ENCODE measurements around the gene BNC1. TPM values are rescaled to one million over a fixed set of nuclear protein-coding genes. Genes with fewer than 3 reads are reported as not detected.

BNC1 gene
- total and polyA plus RNA-seq, 10 of the 15 experiments (the other 5 are each of a cell fraction or from before 2014, with no cell fraction given): 0.01 TPM; not detected in 9

- Histone ChIP-seq H3K79me2 (ENCODE audit: control insufficient read depth, insufficient read depth, low read length) (peaks cover 46% of the 10 kb centered on the region), H3K4me1 (ENCODE audit: control insufficient read depth, insufficient read depth, low read length) (peaks cover 6% of the 10 kb centered on the region; the same call in 1 of the 2 replicates), H2AFZ (ENCODE audit: control insufficient read depth, low read depth, low read length) (peak within 1 kb of the TSS; percentile 84), H3K27ac (ENCODE audit: control insufficient read depth, insufficient read depth) (peak within 1 kb of the TSS; percentile 80), H3K36me3 (ENCODE audit: control insufficient read depth in 2 of 2, insufficient read depth in 2 of 2, low read length in 1 of 2) (no peaks in the 10 kb centered on the region), H4K20me1 (ENCODE audit: control insufficient read depth, insufficient read depth) (no peaks in the 10 kb centered on the region), H3K4me3 (peak within 1 kb of the TSS; percentile 94), H3K9ac (ENCODE audit: control insufficient read depth, insufficient read depth, low read length) (peak within 1 kb of the TSS; percentile 70), H3K9me3 (replicated peaks; ENCODE audit: control insufficient read depth, insufficient read depth, low read length) (no peaks in the 10 kb centered on the region), H3K4me2 (ENCODE audit: control insufficient read depth, insufficient read depth) (peak within 1 kb of the TSS; percentile 73), H3K27me3 (replicated peaks in 1 of 2; ENCODE audit: control insufficient read depth in 2 of 2, insufficient read depth in 2 of 2, low read length in 1 of 2) (no peaks in the 10 kb centered on the region)
- ChIA-PET RAD21 (ENCODE audit: unreplicated experiment) (interaction anchor here (0.7 kb wide), 1 partner anchor 197 kb away, joined by 4 read pairs; no protein-coding TSS in a partner anchor), SMC1A (ENCODE audit: uncharacterized antibody, unreplicated experiment) (interaction anchor here (1.1 to 3.5 kb wide), 4 partner anchors 39 to 197 kb away, joined by 3 to 11 read pairs (median 6); partner anchors contain the start of gene C15orf40), CTCF (interaction anchor here (0.7 to 2.3 kb wide), 6 partner anchors 53 to 404 kb away, joined by 3 to 22 read pairs (median 4); partner anchors contain the start of gene C15orf40), POLR2A (interaction anchor here (0.6 to 1.2 kb wide), 2 partner anchors 40 to 142 kb away, joined by 3 read pairs; no protein-coding TSS in a partner anchor)
- intact Hi-C loops (cut with micrococcal nuclease; ENCODE audit: unreplicated experiment) (loop anchor here (10.0 kb wide), 2 partner anchors 393 to 673 kb away; no protein-coding TSS in a partner anchor), in situ Hi-C loops (cut with MboI) (loop anchor here (25.0 kb wide), 1 partner anchor 1921 kb away; no protein-coding TSS in a partner anchor)
- no TSS peak for BruUV-seq (replicated peaks)
- ATAC-seq: peak; percentile 64
- no peak for DNase-seq (ENCODE audit: low read depth, low spot score)
- no peak for FAIRE-seq
- 15% methylated on average over 24 of the region's 94 CpGs for WGBS (ENCODE audit: insufficient coverage, insufficient replicate concordance, low lambda C conversion rate, missing lambda C conversion rate)
- TF ChIP-seq ZZZ3 (IDR thresholded peaks at IDR 0.05; ENCODE audit: control insufficient read depth, insufficient read length, low read depth) (no peak), NR2C2 (IDR thresholded peaks at IDR 0.05; ENCODE audit: borderline replicate concordance, control insufficient read depth, insufficient read length, low read depth) (no peak), MEF2B (IDR thresholded peaks at IDR 0.05; ENCODE audit: partially characterized antibody, poor library complexity, severe bottlenecking) (no peak), CEBPB (IDR thresholded peaks at IDR 0.05; ENCODE audit: borderline replicate concordance in 1 of 2, low read depth in 2 of 2, low read length in 2 of 2) (no peak), SIX5 (IDR thresholded peaks at IDR 0.05; ENCODE audit: low read depth, low read length, severe bottlenecking) (no peak), BACH1 (IDR thresholded peaks at IDR 0.05; ENCODE audit: borderline replicate concordance) (no peak), CREM (IDR thresholded peaks at IDR 0.05; ENCODE audit: low read depth) (no peak), WRNIP1 (IDR thresholded peaks at IDR 0.05; ENCODE audit: borderline replicate concordance, low read depth, low read length) (no peak), DPF2 (IDR thresholded peaks at IDR 0.05) (0 out of 2 replicates have a peak, but pooled peaks have one; percentile 27), SMC3 (IDR thresholded peaks at IDR 0.05; ENCODE audit: borderline replicate concordance, low read length) (peak; percentile 33; the same call in 1 of the 2 replicates), IKZF1 (conservative IDR thresholded peaks at IDR 0.05) (no peak), PKNOX1 (IDR thresholded peaks at IDR 0.05) (peak; percentile 25; the same call in 1 of the 2 replicates), POU2F2 (IDR thresholded peaks at IDR 0.05; ENCODE audit: borderline replicate concordance, low read depth, low read length) (0 out of 3 replicates have a peak, but pooled peaks have one; percentile 27), REST (IDR thresholded peaks at IDR 0.05; ENCODE audit: low read depth, low read length) (no peak), CTCF (IDR thresholded peaks at IDR 0.05 in 2 of 3, conservative IDR thresholded peaks at IDR 0.05 in 1 of 3; ENCODE audit: control insufficient read depth in 2 of 3, extremely low read depth in 1 of 3, insufficient read depth in 1 of 3, low read depth in 3 of 3, low read length in 3 of 3) (peak in 2 of 3 experiments; percentile 44 to 49; a peak in 3 of 6 replicates), POLR2A (IDR thresholded peaks at IDR 0.05; ENCODE audit: low read depth, low read length) (peak; percentile 79), ATF7 (IDR thresholded peaks at IDR 0.05; ENCODE audit: low read depth) (no peak)
Observed at GRCh38 chr15:83207660-83208366, 76.7 kb downstream of the BNC1 start, which contains the start of gene HDGFL3. Gene HDGFL3, minus strand, starts transcription at chr15:83207823. Its CDS starts 409 bp downstream, at chr15:83207414.

All from GM12878 (cell line).